Fibroblast of villous mesenchyme (primary cell): Measurements from ENCODE around the gene ATXN10. TPM values are rescaled to one million over a fixed set of nuclear protein-coding genes. Genes with fewer than 3 reads are reported as not detected.

ENCODE experiments used
- DNase-seq: peaks from one replicate; pipeline ENCODE4 v3.0.0-alpha.2; 2010; ENCODE audit warnings: low read depth
- H3K4me3 ChIP-seq: 2 replicates; pipeline ENCODE4 v1.5.1; 2011; ENCODE audit warnings: low read depth, mild to moderate bottlenecking, low read length
- total RNA-seq: library from RNA; depleted of rRNA; stranded (reverse); fragments of >200 nt; gene quantifications from 2 replicates; pipeline ENCODE4 v1.2.3, GENCODE V29; 2012
- TF ChIP-seq, protein P1 (sequence below): IDR thresholded peaks from 2 replicates; pipeline ENCODE4 v1.5.1; 2012; ENCODE audit warnings: low read depth, mild to moderate bottlenecking, low read length; ENCODE audit not compliant: insufficient read depth

ATXN10 gene
- total RNA-seq, 1 donor = 190 TPM

- no peak for DNase-seq
- TF ChIP-seq, protein P1, sequence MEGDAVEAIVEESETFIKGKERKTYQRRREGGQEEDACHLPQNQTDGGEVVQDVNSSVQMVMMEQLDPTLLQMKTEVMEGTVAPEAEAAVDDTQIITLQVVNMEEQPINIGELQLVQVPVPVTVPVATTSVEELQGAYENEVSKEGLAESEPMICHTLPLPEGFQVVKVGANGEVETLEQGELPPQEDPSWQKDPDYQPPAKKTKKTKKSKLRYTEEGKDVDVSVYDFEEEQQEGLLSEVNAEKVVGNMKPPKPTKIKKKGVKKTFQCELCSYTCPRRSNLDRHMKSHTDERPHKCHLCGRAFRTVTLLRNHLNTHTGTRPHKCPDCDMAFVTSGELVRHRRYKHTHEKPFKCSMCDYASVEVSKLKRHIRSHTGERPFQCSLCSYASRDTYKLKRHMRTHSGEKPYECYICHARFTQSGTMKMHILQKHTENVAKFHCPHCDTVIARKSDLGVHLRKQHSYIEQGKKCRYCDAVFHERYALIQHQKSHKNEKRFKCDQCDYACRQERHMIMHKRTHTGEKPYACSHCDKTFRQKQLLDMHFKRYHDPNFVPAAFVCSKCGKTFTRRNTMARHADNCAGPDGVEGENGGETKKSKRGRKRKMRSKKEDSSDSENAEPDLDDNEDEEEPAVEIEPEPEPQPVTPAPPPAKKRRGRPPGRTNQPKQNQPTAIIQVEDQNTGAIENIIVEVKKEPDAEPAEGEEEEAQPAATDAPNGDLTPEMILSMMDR = no peak
- no peak overlapping the region for H3K4me3 ChIP-seq
Measured at GRCh38 chr22:45718391-45718790, 46.8 kb downstream of the ATXN10 start.

GRCh38 chr22:45720839-45721378, 49.3 kb downstream of the ATXN10 start:
- no peak for DNase-seq
- H3K4me3 ChIP-seq = no peak overlapping the region
- TF ChIP-seq, protein P1 = no peak

DNA sequence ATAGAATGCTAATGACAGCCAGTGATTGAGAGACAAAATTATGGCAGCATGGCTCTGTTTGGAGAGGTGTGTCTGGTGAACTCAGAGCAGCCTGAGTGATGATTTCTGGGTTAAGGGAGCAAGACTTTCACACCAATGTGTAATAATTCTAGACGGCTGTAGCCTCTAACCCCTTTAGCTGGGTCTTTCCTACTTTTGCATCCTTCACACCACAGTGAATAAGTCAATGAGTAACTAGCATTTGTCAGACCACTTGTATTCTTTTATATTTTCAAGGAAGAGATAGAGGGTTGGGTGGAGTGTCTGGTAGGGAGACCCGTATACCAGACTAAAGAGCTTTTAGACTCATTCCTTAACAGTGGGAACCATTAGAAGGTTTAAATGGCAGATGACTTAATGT, 50.4 kb downstream of the ATXN10 start:
- H3K4me3 ChIP-seq = no peak overlapping the region
- DNase-seq = no peak
- TF ChIP-seq, protein P1 = no peak

GRCh38 chr22:45726081-45726480, 54.4 kb downstream of the ATXN10 start:
- DNase-seq = no peak
- no peak overlapping the region for H3K4me3 ChIP-seq
- TF ChIP-seq, protein P1 = no peak

- TF ChIP-seq, protein P1 = no peak
- no peak overlapping the region for H3K4me3 ChIP-seq
- DNase-seq = peak; percentile 23
Measured at GRCh38 chr22:45731041-45731797, 59.6 kb downstream of the ATXN10 start.

DNA sequence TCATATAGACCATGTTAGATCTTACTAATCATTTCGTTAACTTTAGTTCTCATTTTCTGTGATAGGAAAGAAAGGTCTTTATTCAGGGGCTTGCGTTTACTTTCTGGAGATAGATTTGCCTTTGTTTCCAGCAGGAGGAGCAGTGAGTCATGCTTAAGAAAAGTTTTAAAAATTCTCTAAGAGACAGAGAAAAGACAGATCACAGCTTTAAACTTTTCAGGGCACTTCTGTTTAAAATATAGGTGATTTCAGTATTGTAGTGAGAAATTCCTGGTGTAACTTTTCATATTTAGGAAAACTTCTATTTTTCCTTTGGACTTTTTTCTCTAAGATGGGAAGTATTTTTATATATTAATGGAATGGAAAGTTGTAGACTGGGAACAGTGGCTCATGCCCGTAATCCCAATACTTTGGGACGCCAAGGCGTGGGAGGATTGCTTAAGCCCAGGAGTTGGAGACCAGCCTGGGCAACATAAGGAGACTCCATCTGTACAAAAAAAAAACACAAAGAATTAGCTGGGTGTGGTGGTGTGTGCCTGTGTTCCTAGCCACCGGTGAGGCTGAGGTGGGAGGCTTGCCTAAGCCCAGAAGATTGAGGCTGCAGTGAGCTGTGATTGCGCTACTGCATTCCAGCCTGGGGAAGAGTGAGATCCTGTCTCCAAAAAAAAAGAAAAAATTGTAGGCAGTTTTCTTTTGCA, 60.3 kb downstream of the ATXN10 start:
- TF ChIP-seq, protein P1 = peak; percentile 56
- DNase-seq = peak; percentile 55
- no peak overlapping the region for H3K4me3 ChIP-seq
